IMR-90 (cell line): ENCODE measurements around the gene AKAP6. TPM values are rescaled to one million over a fixed set of nuclear protein-coding genes. Genes with fewer than 3 reads are reported as not detected.
A peak's percentile ranks its signal among the peaks of the same experiment; 100 is the strongest.

Source experiments
- ATAC-seq: fragments of 200-7000 bp; cut with Tn5 transposase; 2 replicates; pipeline ENCODE4 v1.9.1; 2020; ENCODE audit warnings: low read depth, mild to moderate bottlenecking, moderate library complexity
- BruUV-seq: library from RNA; stranded (reverse); fragments of 400-500 nt; replicated peaks from 2 replicates; lab custom pipeline; 2021; lab: Mats Ljungman, UMichigan
- CTCF ChIA-PET: fragments of 300-600 bp; formaldehyde crosslinking; extraction: SDS; loops from one replicate; lab custom pipeline; 2021; ENCODE audit warnings: antibody characterized with exemption; lab: Yijun Ruan, JAX
- POLR2A ChIA-PET: fragments of 300-600 bp; sonication (Branson Sonifier 250); formaldehyde crosslinking; loops from one replicate; lab custom pipeline; 2022; ENCODE audit warnings: antibody characterized with exemption; ENCODE audit not compliant: unreplicated experiment; lab: Charles Lee
- DNase-seq: peaks from one replicate; pipeline ENCODE4 v3.0.0; 2013
- H2AFZ ChIP-seq: replicated peaks from 2 replicates; pipeline ENCODE3; 2013; ENCODE audit warnings: low read length, mild to moderate bottlenecking; ENCODE audit not compliant: poor library complexity
- H2AK5ac ChIP-seq: 2 replicates; pipeline ENCODE4 v1.6.1; 2013; ENCODE audit warnings: low read depth, low read length, inconsistent platforms
- H2AK9ac ChIP-seq: replicated peaks from 2 replicates; pipeline ENCODE3; 2013; ENCODE audit warnings: mild to moderate bottlenecking, low read depth, low read length, moderate library complexity; ENCODE audit not compliant: poor library complexity
- H2BK120ac ChIP-seq: 2 replicates; pipeline ENCODE4 v1.6.1; 2013; ENCODE audit warnings: low read depth, low read length, inconsistent platforms
- H2BK15ac ChIP-seq: 3 replicates; pipeline ENCODE4 v1.6.1; 2013; ENCODE audit warnings: low read depth, low read length, inconsistent platforms
- H2BK20ac ChIP-seq: 2 replicates; pipeline ENCODE4 v1.6.1; 2013; ENCODE audit warnings: low read depth, mild to moderate bottlenecking, inconsistent platforms, low read length, moderate library complexity
- H2BK5ac ChIP-seq: 2 replicates; pipeline ENCODE4 v1.6.1; 2013; ENCODE audit warnings: mild to moderate bottlenecking, low read depth, low read length, inconsistent platforms; ENCODE audit not compliant: poor library complexity, severe bottlenecking
- H3K14ac ChIP-seq: replicated peaks from 2 replicates; pipeline ENCODE4 v1.6.1; 2013; ENCODE audit warnings: low read depth, low read length, inconsistent platforms
- H3K18ac ChIP-seq: 2 replicates; pipeline ENCODE4 v1.6.1; 2013; ENCODE audit warnings: low read depth, low read length, control low read depth
- H3K23ac ChIP-seq: 2 replicates; pipeline ENCODE4 v1.6.1; 2013; ENCODE audit warnings: low read depth, low read length, inconsistent platforms
- H3K27ac ChIP-seq: 2 replicates; pipeline ENCODE4 v1.5.1; 2013; ENCODE audit warnings: mild to moderate bottlenecking, control low read depth, low read length; ENCODE audit not compliant: insufficient read depth
- H3K27me3 ChIP-seq: 2 replicates; pipeline ENCODE4 v1.6.1; 2013; ENCODE audit warnings: low read length; ENCODE audit not compliant: control insufficient read depth, insufficient read depth
- H3K36me3 ChIP-seq: 2 replicates; pipeline ENCODE4 v1.6.1; 2013; ENCODE audit warnings: low read length, mixed read lengths; ENCODE audit not compliant: control insufficient read depth, insufficient read depth
- H3K4ac ChIP-seq: 2 replicates; pipeline ENCODE4 v1.6.1; 2013; ENCODE audit warnings: low read depth, low read length, inconsistent platforms
- H3K4me1 ChIP-seq: 2 replicates; pipeline ENCODE4 v1.6.1; 2013; ENCODE audit warnings: low read length, mixed read lengths; ENCODE audit not compliant: control insufficient read depth, insufficient read depth
- H3K4me2 ChIP-seq: 2 replicates; pipeline ENCODE4 v1.6.1; 2013; ENCODE audit warnings: low read depth, mild to moderate bottlenecking, control low read depth, low read length, moderate library complexity
- H3K4me3 ChIP-seq: 2 replicates; pipeline ENCODE4 v1.5.1; 2013; ENCODE audit warnings: low read depth, mild to moderate bottlenecking, control low read depth, low read length, moderate library complexity; ENCODE audit not compliant: insufficient read depth
- H3K56ac ChIP-seq: 2 replicates; pipeline ENCODE4 v1.6.1; 2013; ENCODE audit warnings: low read length, inconsistent platforms; ENCODE audit not compliant: insufficient read depth; ENCODE audit errors: extremely low read depth
- H3K79me1 ChIP-seq, 2 experiments: 2 replicates each; pipeline ENCODE4 v1.6.1; 2013; ENCODE audit warnings: low read length in 2 of 2, inconsistent platforms in 1 of 2, low read depth in 1 of 2
- H3K9ac ChIP-seq: 2 replicates; pipeline ENCODE4 v1.6.1; 2013; ENCODE audit warnings: low read depth, low read length, control low read depth
- H3K9me1 ChIP-seq: 2 replicates; pipeline ENCODE4 v1.6.1; 2013; ENCODE audit warnings: low read length, inconsistent platforms; ENCODE audit not compliant: insufficient read depth
- H3K9me3 ChIP-seq: 2 replicates; pipeline ENCODE4 v1.6.1; 2013; ENCODE audit warnings: low read length; ENCODE audit not compliant: control insufficient read depth, insufficient read depth
- H4K20me1 ChIP-seq: 2 replicates; pipeline ENCODE4 v1.6.1; 2013; ENCODE audit warnings: low read length, inconsistent platforms; ENCODE audit not compliant: insufficient read depth
- H4K5ac ChIP-seq: 2 replicates; pipeline ENCODE4 v1.6.1; 2013; ENCODE audit warnings: mild to moderate bottlenecking, low read depth, low read length, control low read depth
- H4K8ac ChIP-seq, 2 experiments: 2 replicates each; pipeline ENCODE4 v1.6.1; 2013; ENCODE audit warnings: low read depth in 2 of 2, low read length in 2 of 2, control low read depth in 1 of 2, inconsistent platforms in 1 of 2
- H4K91ac ChIP-seq: 2 replicates; pipeline ENCODE4 v1.6.1; 2013; ENCODE audit warnings: low read depth, low read length, inconsistent platforms; ENCODE audit not compliant: insufficient read depth
- BHLHE40 ChIP-seq: fragments of 150-350 bp; IDR thresholded peaks from 2 replicates; pipeline ENCODE4 v1.6.1; 2016; ENCODE audit warnings: mild to moderate bottlenecking, low read depth, low read length
- CEBPB ChIP-seq: IDR thresholded peaks from 2 replicates; pipeline ENCODE4 v1.6.1; 2012; ENCODE audit warnings: low read depth, low read length, improper control_type of control experiment
- CHD1 ChIP-seq: IDR thresholded peaks from 2 replicates; pipeline ENCODE4 v1.6.1; 2012; ENCODE audit warnings: low read depth, low read length, improper control_type of control experiment
- ELK1 ChIP-seq: fragments of 150-350 bp; IDR thresholded peaks from 2 replicates; pipeline ENCODE4 v1.6.1; 2016; ENCODE audit warnings: low read depth, mild to moderate bottlenecking, low read length, moderate library complexity, borderline replicate concordance
- FOS ChIP-seq: fragments of 150-350 bp; IDR thresholded peaks from 2 replicates; pipeline ENCODE4 v1.6.1; 2016; ENCODE audit warnings: low read depth, low read length
- MAFK ChIP-seq: IDR thresholded peaks from 2 replicates; pipeline ENCODE4 v1.6.1; 2012; ENCODE audit warnings: low read depth, low read length, improper control_type of control experiment
- MAZ ChIP-seq: IDR thresholded peaks from 2 replicates; pipeline ENCODE4 v1.6.1; 2012; ENCODE audit warnings: low read depth, mild to moderate bottlenecking, low read length, improper control_type of control experiment, moderate library complexity, borderline replicate concordance
- MXI1 ChIP-seq: IDR thresholded peaks from 2 replicates; pipeline ENCODE4 v1.6.1; 2012; ENCODE audit warnings: low read depth, mild to moderate bottlenecking, low read length, moderate library complexity, borderline replicate concordance
- POLR2A ChIP-seq: IDR thresholded peaks from 2 replicates; pipeline ENCODE4 v1.6.1; 2012; ENCODE audit warnings: mild to moderate bottlenecking, low read depth, low read length
- RAD21 ChIP-seq: IDR thresholded peaks from 2 replicates; pipeline ENCODE4 v1.6.1; 2012; ENCODE audit warnings: low read length, improper control_type of control experiment
- RCOR1 ChIP-seq: IDR thresholded peaks from 2 replicates; pipeline ENCODE4 v1.6.1; 2012; ENCODE audit warnings: mild to moderate bottlenecking, low read length, improper control_type of control experiment; ENCODE audit not compliant: insufficient replicate concordance
- RFX5 ChIP-seq: IDR thresholded peaks from 2 replicates; pipeline ENCODE4 v1.8.0; 2012; ENCODE audit warnings: low read depth, mild to moderate bottlenecking, low read length, moderate library complexity
- SMC3 ChIP-seq: fragments of 150-350 bp; IDR thresholded peaks from 2 replicates; pipeline ENCODE4 v1.6.1; 2016; ENCODE audit warnings: low read depth, mild to moderate bottlenecking, antibody characterized with exemption, low read length, moderate library complexity
- WGBS, 2 experiments: methylation state at CpG; one replicate each; pipeline versions ENCODE4 v1.1.5 to v1.1.7; 2013; ENCODE audit warnings: missing lambda C conversion rate in 2 of 2; ENCODE audit not compliant: insufficient read length in 1 of 2; ENCODE audit errors: extremely low coverage in 2 of 2; 5-methylcytosine and 5-hydroxymethylcytosine counted together
- dilution Hi-C: fragments of 300-500 bp; cut with HindIII; formaldehyde crosslinking; loops from one replicate; pipeline ENCODE4 v1.14.3; 2018; ENCODE audit warnings: low sequenced_read_pairs; ENCODE audit not compliant: unreplicated experiment
- in situ Hi-C: fragments of 300-500 bp; cut with MboI; formaldehyde crosslinking; loops from 3 replicates; pipeline ENCODE4 v1.14.3; 2019; ENCODE audit warnings: low sequenced_read_pairs, inconsistent platforms, mixed read lengths
- intact Hi-C: fragments of 100-400 bp; cut with micrococcal nuclease; formaldehyde crosslinking; loops from 2 replicates; pipeline ENCODE4 v1.10.0; 2022
- polyA plus RNA-seq, 3 experiments: library from polyadenylated mRNA; depleted of rRNA; stranded (reverse); fragments of >200 nt; gene quantifications; 2 replicates each; pipeline ENCODE4 v1.2.3, GENCODE V29; 2012; ENCODE audit warnings: low replicate concordance in 1 of 3
- total RNA-seq: library from RNA; depleted of rRNA; stranded (reverse); fragments of >200 nt; gene quantifications from 2 replicates; pipeline ENCODE4 v1.2.3, GENCODE V29; 2012

AKAP6 gene
- total and polyA plus RNA-seq, 2 of the 4 experiments (the other 2 are of a cell fraction) = 0.22 to 1.6 TPM

- no peak overlapping the region for H2AK9ac ChIP-seq
- H2AFZ ChIP-seq = no peak overlapping the region
- CTCF ChIA-PET = no interaction called here
- H3K56ac ChIP-seq = no peak overlapping the region
- no peak overlapping the region for H3K4ac ChIP-seq
- no peak overlapping the region for H4K91ac ChIP-seq
- H3K9ac ChIP-seq = no peak overlapping the region
- H3K18ac ChIP-seq = no peak overlapping the region; the same call in 1 of the 2 replicates
- WGBS, 2 experiments = no CpG with 5 or more reads among the region's 3 CpGs
- H3K36me3 ChIP-seq = no peaks in the 10 kb centered on the region
- no TSS peak for BruUV-seq
- H4K20me1 ChIP-seq = no peaks in the 10 kb centered on the region
- H3K14ac ChIP-seq = no peak overlapping the region
- no peak overlapping the region for H2BK5ac ChIP-seq
- no peaks in the 10 kb centered on the region for H3K79me1 ChIP-seq
- no peak overlapping the region for H4K5ac ChIP-seq
- DNase-seq = no peak
- no peak overlapping the region for H3K23ac ChIP-seq
- dilution Hi-C loops (no loop called here), in situ Hi-C loops (no loop called here), intact Hi-C loops (no loop called here)
- no peaks in the 10 kb centered on the region for H3K9me3 ChIP-seq
- H2AK5ac ChIP-seq = no peak overlapping the region
- POLR2A ChIA-PET = no interaction called here
- H3K9me1 ChIP-seq = no peaks in the 10 kb centered on the region
- no peak overlapping the region for H2BK15ac ChIP-seq
- H3K4me1 ChIP-seq = no peaks in the 10 kb centered on the region
- H3K4me3 ChIP-seq = no peak overlapping the region
- no peak overlapping the region for H3K27ac ChIP-seq
- H4K8ac ChIP-seq = 0 out of 4 replicates have a peak overlapping the region, but pooled peaks of 1 of the 2 experiments have one; percentile 68
- H2BK120ac ChIP-seq = peak overlapping the region; percentile 70; the same call in 1 of the 2 replicates
- no peak for ATAC-seq
- no peak overlapping the region for H2BK20ac ChIP-seq
- no peak overlapping the region for H3K4me2 ChIP-seq
- TF ChIP-seq BHLHE40 (no peak), RAD21 (no peak), POLR2A (no peak), RCOR1 (no peak), FOS (no peak), RFX5 (no peak), ELK1 (no peak), CHD1 (no peak), CEBPB (no peak), MXI1 (no peak), SMC3 (no peak), MAFK (no peak), MAZ (no peak)
- H3K27me3 ChIP-seq = no peaks in the 10 kb centered on the region
Measured at GRCh38 chr14:32656601-32657000, 327.5 kb downstream of the AKAP6 start.
